ENCODE measurements around the gene SMARCE1. TPM values are rescaled to one million over a fixed set of nuclear protein-coding genes. Genes with fewer than 3 reads are reported as not detected.

Gene SMARCE1
- total RNA-seq, 2 experiments from 2014 or later: 75.9 to 109 TPM

DNA sequence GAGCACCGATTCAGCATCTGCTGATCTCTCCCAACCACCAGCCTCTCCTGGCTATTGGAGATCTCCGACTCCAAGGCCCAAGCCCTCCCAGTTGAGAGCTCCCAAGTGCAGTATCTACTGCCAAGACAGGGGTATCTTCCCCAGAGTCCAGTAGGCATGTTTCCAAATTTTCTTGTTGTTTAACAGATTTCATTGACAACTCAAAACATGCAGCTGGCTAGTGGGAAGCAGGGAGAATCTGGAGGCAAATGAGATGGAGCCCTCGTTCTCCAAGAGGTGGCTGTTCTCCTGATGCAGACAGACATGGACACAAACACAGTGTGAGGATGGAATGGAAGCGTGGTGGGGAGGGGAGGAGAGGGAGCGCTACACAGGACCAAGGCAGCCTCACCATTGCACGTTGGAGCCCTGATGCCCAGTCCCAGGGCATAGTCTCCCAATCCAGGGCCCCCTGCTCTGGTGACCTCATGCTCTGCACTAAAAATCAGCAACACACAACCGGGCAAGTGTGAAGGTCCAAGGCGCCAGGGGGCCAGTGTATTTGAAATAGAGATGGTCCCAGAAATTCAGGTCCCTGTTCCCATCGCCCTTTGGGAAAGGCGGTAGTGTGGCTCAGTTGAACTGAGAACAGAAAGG, 31.7 kb downstream of the SMARCE1 start:
- TF ChIP-seq, protein P1, sequence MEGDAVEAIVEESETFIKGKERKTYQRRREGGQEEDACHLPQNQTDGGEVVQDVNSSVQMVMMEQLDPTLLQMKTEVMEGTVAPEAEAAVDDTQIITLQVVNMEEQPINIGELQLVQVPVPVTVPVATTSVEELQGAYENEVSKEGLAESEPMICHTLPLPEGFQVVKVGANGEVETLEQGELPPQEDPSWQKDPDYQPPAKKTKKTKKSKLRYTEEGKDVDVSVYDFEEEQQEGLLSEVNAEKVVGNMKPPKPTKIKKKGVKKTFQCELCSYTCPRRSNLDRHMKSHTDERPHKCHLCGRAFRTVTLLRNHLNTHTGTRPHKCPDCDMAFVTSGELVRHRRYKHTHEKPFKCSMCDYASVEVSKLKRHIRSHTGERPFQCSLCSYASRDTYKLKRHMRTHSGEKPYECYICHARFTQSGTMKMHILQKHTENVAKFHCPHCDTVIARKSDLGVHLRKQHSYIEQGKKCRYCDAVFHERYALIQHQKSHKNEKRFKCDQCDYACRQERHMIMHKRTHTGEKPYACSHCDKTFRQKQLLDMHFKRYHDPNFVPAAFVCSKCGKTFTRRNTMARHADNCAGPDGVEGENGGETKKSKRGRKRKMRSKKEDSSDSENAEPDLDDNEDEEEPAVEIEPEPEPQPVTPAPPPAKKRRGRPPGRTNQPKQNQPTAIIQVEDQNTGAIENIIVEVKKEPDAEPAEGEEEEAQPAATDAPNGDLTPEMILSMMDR (conservative IDR thresholded peaks at IDR 0.05; ENCODE audit: low read length): peak; percentile 36; the same call in 1 of the 2 replicates
- no peak for TF ChIP-seq EZH2phosphoT487 (IDR thresholded peaks at IDR 0.05; ENCODE audit: borderline replicate concordance, low read depth, low read length)
- no peak for DNase-seq (ENCODE audit: low spot score)
- H3K79me2 ChIP-seq (ENCODE audit: insufficient read depth, low read depth, low read length): no peaks in the 10 kb centered on the region
- no TSS peak for BruUV-seq (replicated peaks)
- CTCF ChIA-PET (ENCODE audit: unreplicated experiment): interaction anchor here (0.5 to 1.4 kb wide), 6 partner anchors 11 to 1600 kb away, joined by 3 to 10 read pairs (median 4); no protein-coding TSS in a partner anchor
- POLR2A ChIA-PET: interaction anchor here (1.3 to 1.4 kb wide), 3 partner anchors 8 to 30 kb away, joined by 4 to 10 read pairs (median 7); no protein-coding TSS in a partner anchor
- peak overlapping the region; percentile 58; the same call in 1 of the 2 replicates for H2AFZ ChIP-seq (ENCODE audit: low read length)
- H3K36me3 ChIP-seq (ENCODE audit: insufficient read depth, low read length): no peaks in the 10 kb centered on the region
- peak overlapping the region; percentile 53 for H3K4me2 ChIP-seq (ENCODE audit: low read length)
- intact Hi-C loops (cut with micrococcal nuclease; ENCODE audit: unreplicated experiment): loop anchor here (2.0 kb wide), 1 partner anchor 17 kb away; no protein-coding TSS in a partner anchor
- peaks cover 27% of the 10 kb centered on the region for H3K4me1 ChIP-seq (ENCODE audit: insufficient read depth, low read length, poor library complexity, severe bottlenecking)
- peak overlapping the region; percentile 52 for H3K27ac ChIP-seq (ENCODE audit: low read depth, low read length, poor library complexity, severe bottlenecking)
- no peaks in the 10 kb centered on the region for H3K9me2 ChIP-seq (ENCODE audit: insufficient read depth, low read length)
- no peaks in the 10 kb centered on the region for H4K20me1 ChIP-seq (ENCODE audit: insufficient read depth, low read length)
- no peaks in the 10 kb centered on the region for H3K9me3 ChIP-seq (ENCODE audit: low read length)
- H3K4me3 ChIP-seq (ENCODE audit: low read depth, low read length, poor library complexity, severe bottlenecking): no peak overlapping the region

DNA sequence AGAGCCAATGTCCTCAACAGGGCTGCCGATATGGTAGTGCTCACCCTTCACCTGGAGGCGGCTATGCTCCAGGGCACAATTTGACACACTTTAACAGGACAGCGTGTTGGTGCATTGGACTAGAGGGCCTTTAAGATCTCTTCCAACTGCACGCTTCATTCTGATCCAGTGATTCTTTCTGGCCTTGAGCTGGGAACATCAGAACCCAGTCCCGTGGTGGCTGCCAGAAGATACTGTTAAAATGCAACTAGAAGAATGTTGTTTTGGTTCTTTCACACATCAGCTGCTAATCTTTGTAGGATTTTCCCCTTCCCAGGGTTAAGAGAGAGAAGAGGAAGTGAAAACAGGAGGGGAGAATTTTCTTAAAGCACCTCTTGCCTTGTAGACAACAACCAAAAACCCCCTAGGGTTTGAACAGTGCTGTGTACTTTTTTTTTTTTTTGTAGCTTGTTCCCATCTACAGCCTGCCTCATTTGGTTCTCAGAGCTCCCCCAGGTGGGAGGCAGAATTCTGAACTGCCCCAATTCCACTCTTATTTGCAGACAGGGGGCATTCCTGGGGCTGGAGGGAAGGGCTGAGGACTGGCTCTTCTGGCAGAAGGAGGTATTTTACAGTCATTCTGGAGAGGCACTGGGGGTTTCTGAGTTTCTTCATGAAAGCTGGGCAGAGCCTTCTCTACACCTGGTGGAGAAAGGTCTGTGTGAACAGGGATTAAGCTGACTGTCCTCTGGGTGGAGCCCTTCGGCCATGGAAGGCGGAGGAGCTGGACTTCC, 32.4 kb downstream of the SMARCE1 start:
- Histone ChIP-seq H3K27ac (ENCODE audit: low read depth, low read length, poor library complexity, severe bottlenecking) (peak overlapping the region; percentile 52), H4K20me1 (ENCODE audit: insufficient read depth, low read length) (no peaks in the 10 kb centered on the region), H3K4me1 (ENCODE audit: insufficient read depth, low read length, poor library complexity, severe bottlenecking) (peaks cover 23% of the 10 kb centered on the region), H3K9me3 (ENCODE audit: low read length) (no peaks in the 10 kb centered on the region), H3K4me2 (ENCODE audit: low read length) (peak overlapping the region; percentile 53), H3K9me2 (ENCODE audit: insufficient read depth, low read length) (no peaks in the 10 kb centered on the region), H3K79me2 (ENCODE audit: insufficient read depth, low read depth, low read length) (no peaks in the 10 kb centered on the region), H3K36me3 (ENCODE audit: insufficient read depth, low read length) (no peaks in the 10 kb centered on the region), H3K4me3 (ENCODE audit: low read depth, low read length, poor library complexity, severe bottlenecking) (no peak overlapping the region), H2AFZ (ENCODE audit: low read length) (peak overlapping the region; percentile 58)
- no TSS peak for BruUV-seq (replicated peaks)
- CTCF ChIA-PET (ENCODE audit: unreplicated experiment): interaction anchor here (0.5 to 1.4 kb wide), 7 partner anchors 12 to 1599 kb away, joined by 3 to 10 read pairs (median 3); no protein-coding TSS in a partner anchor
- POLR2A ChIA-PET: interaction anchor here (0.6 to 1.4 kb wide), 4 partner anchors 9 to 1415 kb away, joined by 3 to 10 read pairs (median 6); partner anchors contain the start of gene RPL19
- TF ChIP-seq EZH2phosphoT487 (IDR thresholded peaks at IDR 0.05; ENCODE audit: borderline replicate concordance, low read depth, low read length): no peak
- TF ChIP-seq, protein P1 (conservative IDR thresholded peaks at IDR 0.05; ENCODE audit: low read length): peak; percentile 84
- DNase-seq (ENCODE audit: low spot score): peak; percentile 73
- intact Hi-C loops (cut with micrococcal nuclease; ENCODE audit: unreplicated experiment): loop anchor here (2.0 kb wide), 1 partner anchor 16 kb away; no protein-coding TSS in a partner anchor
